Measurements from ENCODE around the gene ARFGAP1. TPM values are rescaled to one million over a fixed set of nuclear protein-coding genes. Genes with fewer than 3 reads are reported as not detected.

ARFGAP1 gene
- total RNA-seq, 1 donor from 2014 or later = 220 TPM

- Mint-ChIP-seq H3K27me3 (ENCODE audit: low read depth, unreplicated experiment) (peaks cover 15% of the 10 kb centered on the region), H3K36me3 (ENCODE audit: low read depth, unreplicated experiment) (peaks cover 7% of the 10 kb centered on the region)
- H3K36me3 ChIP-seq (ENCODE audit: insufficient read depth, low read length) = no peaks in the 10 kb centered on the region
Observed at GRCh38 chr20:63335711-63336110, 63.1 kb downstream of the ARFGAP1 start.

GRCh38 chr20:63336232-63336752 lies 63.7 kb downstream of the ARFGAP1 start:
- peaks cover 6% of the 10 kb centered on the region for H3K9me3 ChIP-seq (ENCODE audit: insufficient read depth, low read depth, low read length)
- no peaks in the 10 kb centered on the region for H3K36me3 ChIP-seq (ENCODE audit: insufficient read depth, low read length)
- FAIRE-seq (no peak), DNase-seq (ENCODE audit: low read depth) (no peak)
- no peak overlapping the region for H3K27ac ChIP-seq (ENCODE audit: low read depth, low read length)
- peaks cover 7% of the 10 kb centered on the region for H3K36me3 Mint-ChIP-seq (ENCODE audit: low read depth, unreplicated experiment)
- H3K79me2 ChIP-seq (ENCODE audit: insufficient read depth, low read length) = no peaks in the 10 kb centered on the region
- H3K4me1 Mint-ChIP-seq (ENCODE audit: low read depth, unreplicated experiment) = peaks cover 17% of the 10 kb centered on the region
- no peak for TF ChIP-seq EZH2 (IDR thresholded peaks at IDR 0.05; ENCODE audit: insufficient read depth, low read length)
- TF ChIP-seq CTCF (IDR thresholded peaks at IDR 0.05; ENCODE audit: insufficient read depth, low read depth, low read length) = no peak
- peaks cover 4% of the 10 kb centered on the region for H4K20me1 ChIP-seq (ENCODE audit: insufficient read depth, low read length)
- no peak overlapping the region for H3K9ac ChIP-seq (ENCODE audit: low read length)
- no peak overlapping the region for H3K27ac Mint-ChIP-seq (ENCODE audit: unreplicated experiment)
- no peak overlapping the region for H3K4me3 Mint-ChIP-seq (ENCODE audit: unreplicated experiment)
- H3K4me2 ChIP-seq (ENCODE audit: low read length) = no peak overlapping the region
- H2AFZ ChIP-seq (ENCODE audit: low read depth, low read length) = no peak overlapping the region
- peaks cover 8% of the 10 kb centered on the region for H3K27me3 ChIP-seq (ENCODE audit: insufficient read depth, low read length)
- H3K27me3 Mint-ChIP-seq (ENCODE audit: low read depth, unreplicated experiment) = peaks cover 21% of the 10 kb centered on the region
- no peak overlapping the region for H3K4me3 ChIP-seq (ENCODE audit: insufficient read depth, low read depth, low read length)
- H3K4me1 ChIP-seq (ENCODE audit: insufficient read depth, low read length) = peaks cover 4% of the 10 kb centered on the region
- peaks cover 14% of the 10 kb centered on the region for H3K9me3 Mint-ChIP-seq (ENCODE audit: unreplicated experiment)

More at GRCh38 chr20:63335711-63336110, 63.1 kb downstream of the ARFGAP1 start:
- Histone ChIP-seq H4K20me1 (ENCODE audit: insufficient read depth, low read length) (peaks cover 4% of the 10 kb centered on the region), H3K9me3 (ENCODE audit: insufficient read depth, low read depth, low read length) (peaks cover 6% of the 10 kb centered on the region), H3K79me2 (ENCODE audit: insufficient read depth, low read length) (no peaks in the 10 kb centered on the region), H3K9ac (ENCODE audit: low read length) (no peak overlapping the region), H2AFZ (ENCODE audit: low read depth, low read length) (no peak overlapping the region), H3K27ac (ENCODE audit: low read depth, low read length) (no peak overlapping the region), H3K27me3 (ENCODE audit: insufficient read depth, low read length) (peaks cover 4% of the 10 kb centered on the region), H3K4me3 (ENCODE audit: insufficient read depth, low read depth, low read length) (no peak overlapping the region), H3K4me2 (ENCODE audit: low read length) (no peak overlapping the region), H3K4me1 (ENCODE audit: insufficient read depth, low read length) (peaks cover 4% of the 10 kb centered on the region)
- peaks cover 11% of the 10 kb centered on the region for H3K9me3 Mint-ChIP-seq (ENCODE audit: unreplicated experiment)
- TF ChIP-seq EZH2 (IDR thresholded peaks at IDR 0.05; ENCODE audit: insufficient read depth, low read length) (no peak), CTCF (IDR thresholded peaks at IDR 0.05; ENCODE audit: insufficient read depth, low read depth, low read length) (no peak)
- H3K27ac Mint-ChIP-seq (ENCODE audit: unreplicated experiment) = no peak overlapping the region
- H3K4me1 Mint-ChIP-seq (ENCODE audit: low read depth, unreplicated experiment) = peaks cover 17% of the 10 kb centered on the region
- FAIRE-seq (no peak), DNase-seq (ENCODE audit: low read depth) (no peak)
- H3K4me3 Mint-ChIP-seq (ENCODE audit: unreplicated experiment) = no peak overlapping the region

DNA sequence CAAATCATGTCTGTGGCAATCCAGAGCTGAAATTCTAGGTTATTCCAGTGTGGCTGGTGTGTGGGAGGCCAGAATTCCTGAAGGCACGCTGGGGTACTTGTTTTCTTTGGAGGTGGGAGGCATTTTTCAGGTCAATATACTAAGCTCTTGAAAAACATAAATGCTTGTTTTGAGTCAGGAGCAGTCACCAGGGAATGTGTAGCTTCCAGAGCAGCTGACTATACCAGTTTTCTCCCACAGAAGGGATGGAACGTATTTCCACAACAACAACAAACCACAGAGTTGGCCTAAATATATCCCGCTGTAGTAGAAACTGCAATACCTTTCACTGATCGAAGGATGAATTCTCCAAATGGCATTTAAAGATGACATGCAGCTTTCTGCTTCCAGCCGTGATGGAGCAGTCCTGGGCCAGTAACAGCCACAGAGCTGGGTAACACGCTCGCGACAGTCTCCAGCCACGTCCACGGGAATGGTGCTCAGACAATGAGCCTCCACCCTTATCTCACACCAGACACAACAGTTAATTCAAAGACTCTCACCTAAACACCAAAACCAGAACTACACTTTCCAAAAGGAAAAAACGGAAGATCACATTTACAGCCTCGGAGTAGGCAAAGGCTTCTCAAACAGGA lies 65.3 kb downstream of the ARFGAP1 start:
- no peak overlapping the region for H3K27ac ChIP-seq (ENCODE audit: low read depth, low read length)
- H3K27me3 Mint-ChIP-seq (ENCODE audit: low read depth, unreplicated experiment) = peaks cover 32% of the 10 kb centered on the region
- DNase-seq (ENCODE audit: low read depth) (peak; percentile 13), FAIRE-seq (no peak)
- peaks cover 7% of the 10 kb centered on the region for H3K36me3 Mint-ChIP-seq (ENCODE audit: low read depth, unreplicated experiment)
- no peak overlapping the region for H3K4me3 ChIP-seq (ENCODE audit: insufficient read depth, low read depth, low read length)
- no peak overlapping the region for H2AFZ ChIP-seq (ENCODE audit: low read depth, low read length)
- H4K20me1 ChIP-seq (ENCODE audit: insufficient read depth, low read length) = peaks cover 4% of the 10 kb centered on the region
- H3K36me3 ChIP-seq (ENCODE audit: insufficient read depth, low read length) = no peaks in the 10 kb centered on the region
- H3K27me3 ChIP-seq (ENCODE audit: insufficient read depth, low read length) = peaks cover 21% of the 10 kb centered on the region
- peak overlapping the region; percentile 0 for H3K27ac Mint-ChIP-seq (ENCODE audit: unreplicated experiment)
- H3K4me1 ChIP-seq (ENCODE audit: insufficient read depth, low read length) = peaks cover 4% of the 10 kb centered on the region
- H3K79me2 ChIP-seq (ENCODE audit: insufficient read depth, low read length) = no peaks in the 10 kb centered on the region
- H3K9me3 Mint-ChIP-seq (ENCODE audit: unreplicated experiment) = peaks cover 12% of the 10 kb centered on the region
- no peaks in the 10 kb centered on the region for H3K9me3 ChIP-seq (ENCODE audit: insufficient read depth, low read depth, low read length)
- H3K9ac ChIP-seq (ENCODE audit: low read length) = no peak overlapping the region
- TF ChIP-seq CTCF (IDR thresholded peaks at IDR 0.05; ENCODE audit: insufficient read depth, low read depth, low read length) (no peak), EZH2 (IDR thresholded peaks at IDR 0.05; ENCODE audit: insufficient read depth, low read length) (no peak)
- no peak overlapping the region for H3K4me3 Mint-ChIP-seq (ENCODE audit: unreplicated experiment)
- peaks cover 17% of the 10 kb centered on the region for H3K4me1 Mint-ChIP-seq (ENCODE audit: low read depth, unreplicated experiment)
- peak overlapping the region; percentile 39 for H3K4me2 ChIP-seq (ENCODE audit: low read length)
